Kidney capillary endothelial cell (primary cell): ENCODE data around the gene FLT1.

ENCODE experiments used
- DNase-seq: peaks from one replicate; pipeline ENCODE4 v3.0.0-alpha.2; 2018; ENCODE audit warnings: low spot score

Gene FLT1

DNA sequence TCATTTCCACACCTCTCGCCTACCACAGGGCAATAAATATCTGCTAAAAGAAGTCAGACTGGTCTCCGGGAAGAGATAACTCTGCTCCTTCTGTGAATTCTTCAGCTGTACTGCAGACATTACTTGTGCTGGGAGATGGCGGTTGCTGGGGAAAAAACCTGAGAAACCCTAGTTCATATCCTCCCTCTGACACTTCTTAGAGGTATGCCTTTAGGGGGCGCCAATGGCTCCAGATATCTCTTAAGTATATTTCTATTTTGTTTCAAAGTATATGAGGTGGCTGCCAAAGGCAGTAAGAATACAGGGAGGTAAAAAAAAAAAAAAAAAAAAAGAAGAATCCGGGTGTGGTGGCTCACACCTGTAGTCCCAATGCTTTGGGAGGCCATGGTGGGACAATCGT, 181.3 kb downstream of the FLT1 start:
- DNase-seq, result no peak

DNA sequence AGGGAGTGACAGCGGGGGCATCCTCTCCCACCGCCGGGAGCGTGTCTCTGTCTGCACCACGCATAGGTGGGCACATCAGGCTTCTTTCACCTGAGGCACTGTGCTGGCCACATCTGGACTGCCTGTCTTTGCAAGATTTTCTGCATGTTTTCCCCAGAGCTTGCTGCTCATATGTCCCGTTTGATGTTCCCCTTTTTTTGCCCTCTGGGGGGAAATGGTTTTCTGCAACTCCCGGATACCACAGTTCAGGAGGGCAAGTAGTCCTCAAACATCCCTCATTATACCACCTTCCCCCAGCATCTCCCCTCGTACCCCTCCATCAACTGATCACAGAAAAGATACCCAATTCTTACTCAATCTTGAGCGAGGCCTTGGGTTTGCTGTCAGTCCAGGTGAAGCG, 188.6 kb downstream of the FLT1 start:
- no peak for DNase-seq

DNA sequence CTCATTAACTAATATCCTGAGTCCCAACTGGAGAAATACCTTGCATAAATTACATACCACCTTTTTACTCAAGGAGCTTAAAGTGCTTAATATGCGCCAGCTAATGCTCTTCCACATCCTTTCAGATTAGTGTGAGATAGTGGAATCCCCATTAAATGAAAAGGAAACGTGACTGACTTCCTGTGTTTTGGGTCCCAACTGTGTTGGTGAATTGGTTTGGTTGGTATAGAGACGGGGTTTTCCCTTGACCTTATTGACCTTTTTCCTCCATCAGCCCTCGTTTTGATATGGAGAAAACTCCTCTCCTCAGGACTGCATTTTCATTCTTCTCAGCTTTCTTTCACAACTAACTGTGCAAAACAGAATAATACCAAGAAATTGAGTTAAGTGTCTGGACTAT, 193.1 kb downstream of the FLT1 start:
- no peak for DNase-seq

DNA sequence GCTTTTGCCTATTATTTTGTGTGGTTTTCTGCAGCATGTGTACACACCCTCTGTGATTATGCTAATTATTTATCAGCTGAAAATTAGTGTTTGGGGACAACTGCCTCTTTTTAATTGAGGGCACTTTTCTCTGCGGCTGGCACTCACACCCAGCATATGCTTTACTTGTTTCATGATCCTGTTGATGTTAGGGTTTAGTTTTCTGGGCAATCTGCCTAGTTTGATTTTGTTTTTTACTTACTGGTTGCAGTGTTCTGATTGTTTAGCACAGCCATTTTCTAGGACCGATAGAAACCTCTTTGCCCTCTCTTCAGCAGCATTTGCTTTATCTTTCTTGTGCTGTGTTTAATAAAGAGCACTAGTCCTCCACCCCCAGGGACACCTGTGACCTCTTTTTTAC, 195.0 kb downstream of the FLT1 start:
- no peak for DNase-seq

DNA sequence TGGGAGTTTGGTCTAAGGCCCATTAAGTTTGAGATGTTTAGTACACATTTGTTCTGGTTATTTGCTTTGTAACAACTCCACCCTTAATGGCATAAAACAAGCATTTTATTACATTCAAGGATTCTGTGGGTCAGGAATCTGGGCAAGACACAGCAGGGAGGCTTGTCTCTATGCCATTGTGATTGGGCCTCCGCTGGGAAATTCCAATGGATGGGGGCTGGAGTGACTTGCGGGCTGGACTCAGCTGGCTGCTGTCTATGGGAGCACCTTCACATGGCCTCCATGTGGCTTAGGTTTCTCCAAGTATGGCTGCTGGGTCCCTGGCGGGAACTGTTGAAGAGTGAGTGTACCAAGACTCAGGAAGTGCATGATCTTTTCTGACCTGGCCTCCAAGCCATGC, 197.6 kb downstream of the FLT1 start:
- no peak for DNase-seq

DNA sequence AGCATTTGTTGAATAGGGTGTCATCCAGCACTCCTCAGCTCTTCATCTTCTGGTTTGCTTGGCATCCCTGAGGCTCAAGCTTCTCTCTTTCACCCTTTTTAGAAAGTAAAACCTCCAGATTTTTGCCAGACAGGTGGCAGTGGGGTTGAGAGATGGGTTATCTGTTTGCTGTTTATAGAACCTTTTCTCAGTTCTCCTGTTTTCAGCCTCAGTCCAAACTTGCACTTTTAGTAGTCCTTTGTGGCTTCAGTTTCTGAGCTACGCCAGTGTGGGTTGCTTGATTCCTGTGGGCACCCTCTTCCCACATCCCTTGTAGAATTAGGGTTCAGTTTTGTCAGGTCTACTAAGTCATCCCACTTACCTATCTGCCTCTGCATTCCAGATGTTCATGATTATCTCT, 208.7 kb downstream of the FLT1 start:
- DNase-seq, result no peak

DNA sequence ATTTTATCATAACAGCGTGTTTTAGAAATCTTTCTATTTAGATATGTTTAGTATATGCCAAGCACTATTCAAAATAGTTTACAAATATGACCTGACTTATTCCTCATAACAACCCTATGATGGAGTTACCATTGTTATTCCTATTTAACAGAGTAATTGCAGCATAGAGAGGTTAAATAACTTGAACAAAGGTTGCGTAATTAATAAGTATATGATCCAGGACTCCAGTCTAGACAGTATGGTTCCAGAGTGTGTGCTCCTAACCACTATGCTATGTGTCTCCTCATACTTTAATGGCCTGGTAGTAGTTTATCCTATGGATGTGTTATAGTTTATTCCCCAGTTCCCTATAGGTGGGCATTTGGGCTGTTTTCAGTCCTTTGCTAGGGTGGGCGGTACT, 211.3 kb downstream of the FLT1 start:
- DNase-seq, result no peak

DNA sequence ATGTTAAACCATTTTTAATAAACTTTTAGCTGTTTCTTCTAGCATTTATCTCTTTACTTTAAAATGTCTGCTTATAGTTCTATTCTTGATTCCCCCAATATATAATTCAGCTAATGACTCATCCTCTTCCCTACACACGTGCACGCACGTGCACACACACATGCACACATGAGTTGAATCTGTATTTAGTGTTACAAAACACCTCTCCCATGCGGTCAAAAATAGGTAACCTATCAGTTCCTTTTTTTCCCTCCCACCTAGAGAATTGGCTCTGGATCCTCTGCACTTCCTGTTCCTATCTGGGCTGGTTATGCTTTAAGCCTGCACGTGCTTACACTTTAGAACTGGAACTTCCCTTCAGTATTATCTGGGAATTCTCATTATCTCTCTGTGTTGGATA, 212.5 kb downstream of the FLT1 start:
- DNase-seq, result no peak

DNA sequence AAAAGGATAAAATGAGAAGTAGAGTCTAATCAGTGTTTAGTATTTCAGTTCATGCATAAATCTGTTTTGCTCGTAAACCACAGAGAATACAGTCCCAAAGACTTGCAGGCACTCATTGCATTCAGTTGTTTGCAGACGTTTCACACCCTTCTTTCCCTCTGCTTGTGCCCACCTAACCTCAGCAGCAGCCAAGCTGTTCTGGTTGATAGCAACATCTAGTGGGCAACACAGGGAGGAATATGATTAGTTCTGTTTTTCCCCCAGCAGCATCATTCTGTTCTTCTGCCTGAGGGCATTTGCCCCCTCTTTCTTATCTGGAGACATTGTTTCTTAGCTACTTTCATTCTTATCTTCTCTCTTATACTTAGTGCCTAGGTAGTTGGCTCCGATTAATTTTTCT, 221.0 kb downstream of the FLT1 start:
- no peak for DNase-seq

DNA sequence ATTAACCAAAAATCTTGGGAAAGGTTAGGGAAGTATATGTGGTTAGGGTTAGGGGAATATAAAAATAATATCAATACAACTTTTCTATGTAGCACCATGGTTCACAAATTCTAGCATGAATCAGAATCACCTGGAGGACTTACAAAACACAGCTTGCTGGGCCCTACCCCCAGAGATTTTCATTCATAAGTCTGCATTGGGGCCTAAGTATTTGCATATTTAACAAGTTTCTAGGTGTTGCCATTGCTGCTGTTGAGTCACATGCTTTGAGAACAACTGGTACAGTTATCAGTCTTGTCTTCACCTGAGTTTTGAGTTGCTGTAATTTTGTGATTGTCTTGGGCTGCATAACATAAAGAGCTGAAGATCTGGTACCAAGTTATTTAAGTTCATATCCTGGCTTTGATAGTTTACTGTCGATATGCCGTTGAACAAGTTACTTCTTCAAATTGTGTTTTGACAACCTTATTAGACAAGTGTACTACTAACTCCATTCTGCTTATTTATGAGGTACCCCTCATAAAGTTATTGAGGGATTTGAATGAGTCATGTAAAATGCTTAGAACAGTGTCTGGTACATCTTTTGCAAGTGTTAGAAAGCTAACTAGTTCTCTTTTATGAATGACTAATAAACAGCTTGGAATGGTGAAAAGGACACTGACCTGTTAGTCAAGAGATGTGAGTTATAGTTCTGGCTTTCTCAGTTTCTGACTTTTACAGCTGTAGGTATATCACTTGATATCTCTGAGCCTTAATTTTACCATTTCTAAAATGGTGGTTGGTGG, 223.7 kb downstream of the FLT1 start:
- no peak for DNase-seq

DNA sequence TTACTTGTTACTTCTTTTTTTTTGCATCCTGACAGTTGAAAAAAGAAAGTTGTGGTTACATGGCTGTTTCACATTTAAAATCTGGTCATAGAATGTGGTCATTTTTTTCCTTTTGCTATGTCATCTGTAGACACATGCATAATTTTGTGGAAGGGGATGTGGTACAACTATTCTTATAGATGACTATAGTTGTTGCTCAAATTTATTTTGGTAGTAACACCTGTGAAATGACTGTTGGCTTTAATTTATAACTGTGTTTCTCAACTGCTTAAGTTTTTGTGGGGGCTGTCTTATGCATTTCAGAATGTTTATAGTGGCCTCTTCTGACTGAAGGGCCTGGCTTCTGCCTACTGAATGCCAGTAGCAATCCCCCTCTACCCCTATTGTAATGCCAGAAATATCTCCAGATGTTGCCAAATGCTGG, 226.1 kb downstream of the FLT1 start:
- no peak for DNase-seq

DNA sequence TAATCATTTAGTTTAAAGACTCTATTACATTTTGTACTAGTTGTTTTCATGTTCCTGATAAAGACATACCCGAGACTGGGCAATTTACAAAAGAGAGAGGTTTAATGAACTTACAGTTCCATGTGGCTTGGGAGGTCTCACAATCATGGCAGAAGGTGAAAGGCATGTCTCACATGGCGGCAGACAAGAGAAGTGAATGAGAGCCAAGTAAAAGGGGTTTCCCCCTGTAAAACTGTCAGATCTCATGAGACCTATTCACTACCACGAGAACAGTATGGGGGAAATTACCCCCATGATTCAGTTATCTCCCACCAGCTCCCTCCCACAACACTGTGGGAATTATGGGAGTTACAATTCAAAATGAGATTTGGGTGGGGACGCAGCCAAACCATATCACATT, 227.4 kb downstream of the FLT1 start:
- DNase-seq, result no peak

DNA sequence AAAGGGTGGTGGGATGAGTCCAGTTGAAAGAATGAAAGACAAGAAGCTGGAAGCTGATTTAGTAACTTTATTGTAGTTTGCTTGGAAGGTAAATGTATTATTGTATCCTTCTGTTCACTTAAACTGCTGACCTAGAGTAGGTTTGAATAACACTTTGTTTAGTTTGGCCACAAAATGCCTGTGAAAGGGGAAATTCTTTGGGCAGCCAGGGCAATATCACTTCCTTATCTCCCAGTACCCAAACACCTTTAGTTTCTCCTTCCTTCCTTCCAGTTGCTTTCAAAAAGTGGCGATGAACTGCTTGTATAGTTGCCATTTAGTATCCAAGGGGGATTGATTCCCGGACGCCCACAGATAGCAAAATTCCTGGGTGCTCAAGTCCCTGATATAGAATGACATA, 236.5 kb downstream of the FLT1 start:
- no peak for DNase-seq

DNA sequence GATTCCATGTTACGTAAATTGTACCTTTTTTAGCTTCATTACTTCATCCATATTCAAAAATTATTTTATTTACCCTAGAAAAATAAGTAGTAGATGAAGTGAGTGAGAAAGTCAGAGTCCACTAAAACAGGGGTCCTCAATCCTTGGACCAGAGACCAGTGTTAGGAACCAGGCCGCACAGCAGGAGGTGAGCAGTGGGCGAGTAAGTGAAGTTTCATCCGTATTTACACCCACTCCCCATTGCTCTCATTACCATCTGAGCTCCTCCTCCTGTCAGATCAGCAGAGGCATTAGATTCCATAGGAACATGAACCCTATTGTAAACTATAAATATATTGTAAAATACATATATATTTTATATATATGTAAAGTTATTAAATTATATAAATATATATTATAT, 237.6 kb downstream of the FLT1 start:
- DNase-seq, result no peak

DNA sequence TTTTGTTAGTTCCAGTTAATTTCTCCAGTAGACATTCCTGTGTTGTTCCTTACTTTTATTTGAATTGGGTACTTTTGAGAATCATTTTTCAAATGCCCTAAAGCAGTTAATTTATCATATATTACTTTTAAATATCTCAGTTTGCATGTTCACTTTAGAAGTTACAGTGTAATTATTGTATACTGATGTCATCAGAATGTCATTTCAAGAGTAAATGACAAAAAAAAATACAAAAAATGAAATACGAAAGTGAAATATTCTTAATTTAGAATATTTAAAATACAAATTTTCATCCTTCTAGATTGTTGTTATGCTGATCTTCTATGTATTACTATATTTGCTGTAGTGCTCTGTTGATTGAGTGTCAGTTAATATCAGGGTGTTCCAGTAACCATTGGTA, 242.4 kb downstream of the FLT1 start:
- no peak for DNase-seq

DNA sequence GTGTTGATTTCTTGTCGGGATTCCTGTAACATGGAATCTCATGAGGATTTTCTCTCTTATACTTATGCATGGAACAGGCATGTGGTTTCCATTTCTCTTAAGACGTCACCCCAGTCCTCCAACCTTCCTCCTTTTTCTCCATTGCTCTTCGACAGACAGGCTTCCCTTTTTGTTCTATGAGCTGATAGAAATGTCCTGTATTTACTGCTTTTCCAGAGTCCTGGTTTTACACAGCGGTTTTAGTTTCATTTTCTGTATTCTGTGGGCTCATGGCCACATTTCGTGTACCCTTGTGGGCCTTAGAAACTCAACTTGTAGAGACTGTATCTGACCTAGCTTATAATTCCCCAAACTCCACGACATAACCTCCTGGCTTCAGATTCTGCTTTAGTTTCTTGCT, 243.5 kb downstream of the FLT1 start:
- no peak for DNase-seq

DNA sequence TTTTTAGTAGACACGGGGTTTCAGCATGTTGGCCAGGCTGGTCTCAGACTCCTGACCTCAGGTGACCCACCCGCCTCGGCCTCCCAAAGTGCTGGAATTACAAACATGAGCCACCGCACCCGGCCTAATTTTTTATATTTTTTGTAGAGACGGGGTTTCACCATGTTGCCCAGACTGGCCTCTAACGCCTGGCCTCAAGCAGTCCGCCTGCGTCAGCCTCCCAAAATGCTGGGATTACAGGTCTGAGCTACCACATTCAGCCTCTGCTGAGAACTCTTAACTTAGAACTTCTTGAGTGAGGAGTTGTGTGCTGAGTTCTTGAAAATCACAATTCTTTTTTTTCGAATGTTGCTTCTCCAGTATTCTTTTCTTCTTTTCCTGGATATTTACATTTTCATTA, 244.4 kb downstream of the FLT1 start:
- DNase-seq, result no peak
